Measurements from ENCODE around the gene GCLC.

The GCLC gene

GRCh38 chr6:53500095-53500494 lies 44.8 kb downstream of the GCLC start:
- in situ Hi-C loops (cut with MboI; ENCODE audit: low sequenced_read_pairs, unreplicated experiment) = no loop called here
- no peak for TF ChIP-seq CTCF (IDR thresholded peaks at IDR 0.05; ENCODE audit: borderline replicate concordance, control extremely low read depth, extremely low read depth, insufficient read depth, missing control alignments)
- no peak for DNase-seq (ENCODE audit: low spot score)

- no peak for DNase-seq (ENCODE audit: low spot score)
- TF ChIP-seq CTCF (IDR thresholded peaks at IDR 0.05; ENCODE audit: borderline replicate concordance, control extremely low read depth, extremely low read depth, insufficient read depth, missing control alignments) = no peak
- in situ Hi-C loops (cut with MboI; ENCODE audit: low sequenced_read_pairs, unreplicated experiment) = loop anchor here (10.0 kb wide), 2 partner anchors 156 to 226 kb away; no protein-coding TSS in a partner anchor
Measured at GRCh38 chr6:53499094-53499493, 45.8 kb downstream of the GCLC start.

GRCh38 chr6:53498649-53499048 lies 46.3 kb downstream of the GCLC start:
- in situ Hi-C loops (cut with MboI; ENCODE audit: low sequenced_read_pairs, unreplicated experiment) = loop anchor here (10.0 kb wide), 2 partner anchors 156 to 226 kb away; no protein-coding TSS in a partner anchor
- no peak for DNase-seq (ENCODE audit: low spot score)
- TF ChIP-seq CTCF (IDR thresholded peaks at IDR 0.05; ENCODE audit: borderline replicate concordance, control extremely low read depth, extremely low read depth, insufficient read depth, missing control alignments) = no peak

GRCh38 chr6:53497905-53498304 lies 47.0 kb downstream of the GCLC start:
- no peak for TF ChIP-seq CTCF (IDR thresholded peaks at IDR 0.05; ENCODE audit: borderline replicate concordance, control extremely low read depth, extremely low read depth, insufficient read depth, missing control alignments)
- no peak for DNase-seq (ENCODE audit: low spot score)
- in situ Hi-C loops (cut with MboI; ENCODE audit: low sequenced_read_pairs, unreplicated experiment) = loop anchor here (10.0 kb wide), 2 partner anchors 157 to 227 kb away; no protein-coding TSS in a partner anchor

- no peak for DNase-seq (ENCODE audit: low spot score)
- no peak for TF ChIP-seq CTCF (IDR thresholded peaks at IDR 0.05; ENCODE audit: borderline replicate concordance, control extremely low read depth, extremely low read depth, insufficient read depth, missing control alignments)
- in situ Hi-C loops (cut with MboI; ENCODE audit: low sequenced_read_pairs, unreplicated experiment) = loop anchor here (10.0 kb wide), 2 partner anchors 158 to 228 kb away; no protein-coding TSS in a partner anchor
Measured at GRCh38 chr6:53496797-53497375, 48.0 kb downstream of the GCLC start.

GRCh38 chr6:53495506-53496499 lies 49.1 kb downstream of the GCLC start:
- no peak for DNase-seq (ENCODE audit: low spot score)
- in situ Hi-C loops (cut with MboI; ENCODE audit: low sequenced_read_pairs, unreplicated experiment) = loop anchor here (10.0 kb wide), 2 partner anchors 159 to 229 kb away; no protein-coding TSS in a partner anchor
- TF ChIP-seq CTCF (IDR thresholded peaks at IDR 0.05; ENCODE audit: borderline replicate concordance, control extremely low read depth, extremely low read depth, insufficient read depth, missing control alignments) = no peak

All from GM13976 (cell line).